Cardiac fibroblast (primary cell): Measurements from ENCODE around the gene NXPH2.
"Not testable (repeated sequence)": the region's sequence is repeated elsewhere in the genome, so short reads cannot be mapped to it uniquely, and the experiment has no call there.

Experiments used
- DNase-seq, 2 donors: peaks; one replicate each; pipeline versions ENCODE4 v3.0.0 to v3.0.0-alpha.2; 2010; ENCODE audit warnings: low read depth in 2 of 2
- H3K4me3 ChIP-seq, 2 donors: replicated peaks in 1 of 2; 1 replicate in 1 of 2; 2 replicates in 1 of 2; pipeline ENCODE4 v1.5.1; 2011; ENCODE audit warnings: low read depth in 2 of 2, low read length in 2 of 2, mild to moderate bottlenecking in 2 of 2, moderate library complexity in 1 of 2
- TF ChIP-seq, protein P1 (sequence below): IDR thresholded peaks from one replicate; pipeline ENCODE4 v1.5.1; 2011; ENCODE audit warnings: low read depth, mild to moderate bottlenecking, low read length, inconsistent platforms

Gene NXPH2

GRCh38 chr2:138742441-138743057, 37.6 kb downstream of the NXPH2 start:
- H3K4me3 ChIP-seq = no peak overlapping the region
- DNase-seq = no peak
- TF ChIP-seq, protein P1, sequence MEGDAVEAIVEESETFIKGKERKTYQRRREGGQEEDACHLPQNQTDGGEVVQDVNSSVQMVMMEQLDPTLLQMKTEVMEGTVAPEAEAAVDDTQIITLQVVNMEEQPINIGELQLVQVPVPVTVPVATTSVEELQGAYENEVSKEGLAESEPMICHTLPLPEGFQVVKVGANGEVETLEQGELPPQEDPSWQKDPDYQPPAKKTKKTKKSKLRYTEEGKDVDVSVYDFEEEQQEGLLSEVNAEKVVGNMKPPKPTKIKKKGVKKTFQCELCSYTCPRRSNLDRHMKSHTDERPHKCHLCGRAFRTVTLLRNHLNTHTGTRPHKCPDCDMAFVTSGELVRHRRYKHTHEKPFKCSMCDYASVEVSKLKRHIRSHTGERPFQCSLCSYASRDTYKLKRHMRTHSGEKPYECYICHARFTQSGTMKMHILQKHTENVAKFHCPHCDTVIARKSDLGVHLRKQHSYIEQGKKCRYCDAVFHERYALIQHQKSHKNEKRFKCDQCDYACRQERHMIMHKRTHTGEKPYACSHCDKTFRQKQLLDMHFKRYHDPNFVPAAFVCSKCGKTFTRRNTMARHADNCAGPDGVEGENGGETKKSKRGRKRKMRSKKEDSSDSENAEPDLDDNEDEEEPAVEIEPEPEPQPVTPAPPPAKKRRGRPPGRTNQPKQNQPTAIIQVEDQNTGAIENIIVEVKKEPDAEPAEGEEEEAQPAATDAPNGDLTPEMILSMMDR = no peak

DNA sequence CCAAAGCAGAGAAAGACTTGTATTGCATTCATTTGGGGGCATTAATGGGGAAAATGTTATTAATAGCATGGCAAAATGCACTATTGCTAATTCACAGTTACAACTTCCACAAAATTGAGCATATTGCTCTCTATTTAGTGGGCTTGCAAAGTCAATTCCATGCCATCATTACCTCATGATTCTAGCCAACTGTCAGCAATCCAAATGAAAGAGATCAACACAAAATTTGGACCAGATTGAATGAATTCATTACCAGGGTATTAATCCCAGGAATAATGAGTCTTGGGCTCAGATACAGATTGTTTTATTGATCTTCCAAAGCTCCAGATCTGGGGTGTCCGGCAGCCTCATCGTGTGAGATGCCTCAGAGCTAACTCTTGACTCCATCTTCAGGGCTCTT, 38.3 kb downstream of the NXPH2 start:
- TF ChIP-seq, protein P1 = no peak
- H3K4me3 ChIP-seq = no peak overlapping the region
- DNase-seq = no peak

DNA sequence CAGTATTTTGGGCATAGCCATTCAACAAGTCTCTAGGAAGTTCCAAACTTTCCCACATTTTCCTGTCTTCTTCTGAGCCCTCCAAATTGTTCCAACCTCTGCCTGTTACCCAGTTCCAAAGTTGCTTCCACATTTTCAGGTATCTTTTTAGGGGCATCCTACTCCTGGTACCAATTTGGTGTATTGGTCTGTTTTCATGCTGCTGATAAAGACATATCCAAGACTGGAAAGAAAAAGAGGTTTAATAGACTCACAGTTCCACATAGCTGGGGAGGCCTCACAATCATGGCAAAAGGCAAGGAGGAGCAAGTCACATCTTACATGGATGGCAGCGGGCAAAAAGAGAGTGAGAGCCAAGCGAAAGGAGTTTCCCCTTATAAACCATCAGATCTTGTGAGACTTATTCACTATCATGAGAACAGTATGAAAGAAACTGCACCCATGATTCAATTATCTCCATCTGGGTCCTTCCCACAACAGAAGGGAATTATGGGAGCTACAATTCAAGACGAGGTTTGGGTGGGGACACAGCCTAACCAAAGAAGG, 43.1 kb downstream of the NXPH2 start:
- not testable (repeated sequence) for DNase-seq, H3K4me3 ChIP-seq

DNA sequence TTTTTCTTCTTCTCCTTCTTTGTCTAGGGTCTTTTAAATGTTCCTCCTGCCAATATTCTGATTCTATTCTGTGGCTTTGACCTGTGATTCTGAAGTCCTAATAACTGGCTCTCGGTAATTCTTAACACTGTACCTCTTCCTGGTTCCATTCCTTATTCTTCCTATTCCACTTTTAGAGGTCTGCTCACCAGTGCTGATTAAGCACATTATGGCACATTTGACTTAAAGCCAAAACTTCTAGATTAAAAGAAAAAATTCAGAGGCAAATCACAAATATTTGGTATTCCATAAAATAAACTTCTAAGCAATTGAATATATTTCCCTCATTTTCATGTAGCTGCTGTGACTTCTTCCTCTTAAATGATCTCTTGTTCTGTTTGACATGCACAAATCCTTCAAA, 47.5 kb downstream of the NXPH2 start:
- TF ChIP-seq, protein P1 = no peak
- no peak for DNase-seq

DNA sequence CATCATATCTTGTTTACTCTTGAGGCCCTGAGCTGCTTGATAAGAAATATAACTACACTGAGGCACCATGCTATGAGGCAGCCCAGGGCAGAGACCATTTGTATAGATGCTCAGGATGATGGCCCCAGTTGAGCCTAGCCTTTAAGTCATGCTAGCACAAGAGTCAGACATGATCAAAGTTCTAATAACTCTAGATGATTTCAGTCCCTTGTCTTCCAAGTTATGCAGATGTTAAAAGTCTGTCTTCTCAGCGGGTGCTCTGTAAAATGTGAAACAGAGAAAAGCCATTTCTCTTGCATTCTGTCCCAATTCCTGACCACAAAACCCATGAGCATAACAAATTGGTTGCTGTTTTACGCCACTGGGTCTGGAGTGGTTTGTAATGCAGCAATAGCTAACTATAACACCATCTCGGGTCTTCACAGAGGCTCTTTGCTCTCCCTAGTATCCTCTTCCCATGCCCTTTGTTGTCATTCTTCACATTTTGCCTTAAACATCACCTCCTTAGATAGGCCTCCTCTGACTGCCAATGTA, 49.6 kb downstream of the NXPH2 start:
- TF ChIP-seq, protein P1 = no peak
- no peak for DNase-seq
- no peak overlapping the region for H3K4me3 ChIP-seq

More for the DNA sequence above, 47.5 kb downstream of the NXPH2 start:
- no peak overlapping the region for H3K4me3 ChIP-seq

GRCh38 chr2:138727956-138728355, 52.2 kb downstream of the NXPH2 start:
- TF ChIP-seq, protein P1 = no peak
- no peak overlapping the region for H3K4me3 ChIP-seq
- no peak for DNase-seq

- TF ChIP-seq, protein P1 = no peak
- DNase-seq = no peak
- no peak overlapping the region for H3K4me3 ChIP-seq
Observed at GRCh38 chr2:138726681-138727080, 53.5 kb downstream of the NXPH2 start.
